ENCODE results near the gene PDE7B. TPM values are rescaled to one million over a fixed set of nuclear protein-coding genes. Genes with fewer than 3 reads are reported as not detected.

PDE7B gene
- total RNA-seq, 2 experiments from 2014 or later: not detected

DNA sequence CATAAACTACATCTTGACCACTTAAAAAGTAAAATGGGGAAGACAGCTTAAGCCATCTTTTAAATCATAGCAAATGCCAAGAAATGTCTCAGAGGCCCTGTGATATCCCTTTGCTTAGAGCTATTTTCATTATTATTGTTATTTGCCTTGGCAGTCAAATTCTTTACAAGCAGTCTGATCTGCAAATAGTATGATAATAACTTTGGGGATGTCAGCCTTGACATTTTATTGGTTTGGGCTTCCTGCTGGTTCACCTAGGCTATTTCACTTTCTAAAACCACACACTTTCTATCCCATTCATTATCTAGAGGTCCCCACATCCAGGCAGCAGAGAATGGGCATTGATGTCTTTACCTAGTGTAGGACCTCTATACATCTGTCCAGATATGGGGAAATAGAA is 125.1 kb downstream of the PDE7B start:
- no TSS peak for BruUV-seq (replicated peaks)
- CTCF ChIA-PET (ENCODE audit: unreplicated experiment): no interaction called here
- Histone ChIP-seq H3K9me2 (ENCODE audit: insufficient read depth, low read length) (no peaks in the 10 kb centered on the region), H2AFZ (ENCODE audit: low read length) (no peak overlapping the region), H3K36me3 (ENCODE audit: insufficient read depth, low read length) (no peaks in the 10 kb centered on the region), H3K27ac (ENCODE audit: low read depth, low read length, poor library complexity, severe bottlenecking) (no peak overlapping the region), H4K20me1 (ENCODE audit: insufficient read depth, low read length) (no peaks in the 10 kb centered on the region), H3K4me3 (ENCODE audit: low read depth, low read length, poor library complexity, severe bottlenecking) (no peak overlapping the region), H3K9me3 (ENCODE audit: low read length) (no peaks in the 10 kb centered on the region), H3K79me2 (ENCODE audit: insufficient read depth, low read depth, low read length) (no peaks in the 10 kb centered on the region), H3K4me2 (ENCODE audit: low read length) (no peak overlapping the region), H3K4me1 (ENCODE audit: insufficient read depth, low read length, poor library complexity, severe bottlenecking) (no peaks in the 10 kb centered on the region)
- TF ChIP-seq EZH2phosphoT487 (IDR thresholded peaks at IDR 0.05; ENCODE audit: borderline replicate concordance, low read depth, low read length): no peak
- TF ChIP-seq, protein P1, sequence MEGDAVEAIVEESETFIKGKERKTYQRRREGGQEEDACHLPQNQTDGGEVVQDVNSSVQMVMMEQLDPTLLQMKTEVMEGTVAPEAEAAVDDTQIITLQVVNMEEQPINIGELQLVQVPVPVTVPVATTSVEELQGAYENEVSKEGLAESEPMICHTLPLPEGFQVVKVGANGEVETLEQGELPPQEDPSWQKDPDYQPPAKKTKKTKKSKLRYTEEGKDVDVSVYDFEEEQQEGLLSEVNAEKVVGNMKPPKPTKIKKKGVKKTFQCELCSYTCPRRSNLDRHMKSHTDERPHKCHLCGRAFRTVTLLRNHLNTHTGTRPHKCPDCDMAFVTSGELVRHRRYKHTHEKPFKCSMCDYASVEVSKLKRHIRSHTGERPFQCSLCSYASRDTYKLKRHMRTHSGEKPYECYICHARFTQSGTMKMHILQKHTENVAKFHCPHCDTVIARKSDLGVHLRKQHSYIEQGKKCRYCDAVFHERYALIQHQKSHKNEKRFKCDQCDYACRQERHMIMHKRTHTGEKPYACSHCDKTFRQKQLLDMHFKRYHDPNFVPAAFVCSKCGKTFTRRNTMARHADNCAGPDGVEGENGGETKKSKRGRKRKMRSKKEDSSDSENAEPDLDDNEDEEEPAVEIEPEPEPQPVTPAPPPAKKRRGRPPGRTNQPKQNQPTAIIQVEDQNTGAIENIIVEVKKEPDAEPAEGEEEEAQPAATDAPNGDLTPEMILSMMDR (conservative IDR thresholded peaks at IDR 0.05; ENCODE audit: low read length): no peak
- intact Hi-C loops (cut with micrococcal nuclease; ENCODE audit: unreplicated experiment): no loop called here
- DNase-seq (ENCODE audit: low spot score): no peak
- POLR2A ChIA-PET: interaction anchor here (0.6 to 1.6 kb wide), 3 partner anchors 12 to 136 kb away, joined by 3 read pairs; no protein-coding TSS in a partner anchor

DNA sequence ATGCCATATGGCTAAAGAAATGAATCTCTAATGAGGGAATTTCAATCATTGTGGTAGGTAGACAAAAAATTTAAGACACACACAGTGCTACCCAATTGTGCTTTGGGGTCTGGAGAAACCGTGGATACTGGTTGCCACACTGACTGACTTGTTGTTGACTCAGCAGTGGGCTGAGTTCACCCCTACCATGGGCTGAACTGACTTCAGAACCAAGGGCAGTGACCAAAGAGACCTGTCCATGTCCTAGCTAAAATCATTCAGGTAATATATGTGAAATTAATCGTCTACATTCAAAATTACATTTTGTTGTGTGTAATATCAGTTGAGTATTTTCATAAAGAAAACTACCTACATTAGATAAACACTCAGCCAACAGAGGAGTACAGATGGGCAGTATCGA is 131.6 kb downstream of the PDE7B start:
- H3K79me2 ChIP-seq (ENCODE audit: insufficient read depth, low read depth, low read length): no peaks in the 10 kb centered on the region
- TF ChIP-seq, protein P1 (conservative IDR thresholded peaks at IDR 0.05; ENCODE audit: low read length): no peak
- no peak for TF ChIP-seq EZH2phosphoT487 (IDR thresholded peaks at IDR 0.05; ENCODE audit: borderline replicate concordance, low read depth, low read length)
- no peak overlapping the region for H3K4me2 ChIP-seq (ENCODE audit: low read length)
- H3K4me3 ChIP-seq (ENCODE audit: low read depth, low read length, poor library complexity, severe bottlenecking): no peak overlapping the region
- no peaks in the 10 kb centered on the region for H3K4me1 ChIP-seq (ENCODE audit: insufficient read depth, low read length, poor library complexity, severe bottlenecking)
- no peaks in the 10 kb centered on the region for H3K9me3 ChIP-seq (ENCODE audit: low read length)
- no peak overlapping the region for H3K27ac ChIP-seq (ENCODE audit: low read depth, low read length, poor library complexity, severe bottlenecking)
- no peaks in the 10 kb centered on the region for H4K20me1 ChIP-seq (ENCODE audit: insufficient read depth, low read length)
- no peak for DNase-seq (ENCODE audit: low spot score)
- H3K9me2 ChIP-seq (ENCODE audit: insufficient read depth, low read length): no peaks in the 10 kb centered on the region
- ChIA-PET POLR2A (no interaction called here), CTCF (ENCODE audit: unreplicated experiment) (no interaction called here)
- H3K36me3 ChIP-seq (ENCODE audit: insufficient read depth, low read length): no peaks in the 10 kb centered on the region
- intact Hi-C loops (cut with micrococcal nuclease; ENCODE audit: unreplicated experiment): no loop called here
- BruUV-seq (replicated peaks): no TSS peak
- H2AFZ ChIP-seq (ENCODE audit: low read length): no peak overlapping the region

DNA sequence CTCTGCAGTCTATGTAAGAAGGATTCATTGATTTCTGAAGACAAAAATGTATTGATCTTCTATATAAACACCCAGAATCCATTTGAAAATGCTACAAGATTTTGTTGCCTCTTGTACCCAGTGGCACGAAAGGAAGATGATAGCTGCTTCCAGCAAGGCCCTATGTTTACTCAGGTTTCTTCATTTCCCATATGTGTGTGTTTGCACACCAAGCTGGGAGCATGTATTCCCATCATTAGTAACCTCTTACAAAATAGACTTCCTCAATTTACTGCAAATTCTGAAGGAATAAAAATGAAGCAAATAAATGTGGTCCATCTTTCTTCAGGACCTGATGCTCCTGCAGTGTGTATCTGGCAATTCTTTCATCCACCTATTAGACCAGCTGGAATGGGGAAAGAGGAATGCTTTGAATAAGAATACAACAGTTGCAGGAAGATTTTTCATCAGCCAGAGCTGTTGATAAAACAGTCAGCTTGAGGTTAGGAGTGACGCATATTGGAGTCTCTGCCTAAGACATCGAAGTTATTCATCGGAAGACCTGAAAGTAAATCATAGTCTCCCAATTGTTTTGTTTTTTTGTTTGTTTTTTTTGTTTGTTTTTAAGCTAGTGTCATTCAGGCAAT is 132.3 kb downstream of the PDE7B start:
- no peaks in the 10 kb centered on the region for H3K9me2 ChIP-seq (ENCODE audit: insufficient read depth, low read length)
- H3K36me3 ChIP-seq (ENCODE audit: insufficient read depth, low read length): no peaks in the 10 kb centered on the region
- ChIA-PET CTCF (ENCODE audit: unreplicated experiment) (no interaction called here), POLR2A (interaction anchor here (0.6 kb wide), 1 partner anchor 15 kb away, joined by 3 read pairs; no protein-coding TSS in a partner anchor)
- intact Hi-C loops (cut with micrococcal nuclease; ENCODE audit: unreplicated experiment): no loop called here
- no peak overlapping the region for H2AFZ ChIP-seq (ENCODE audit: low read length)
- no peaks in the 10 kb centered on the region for H3K9me3 ChIP-seq (ENCODE audit: low read length)
- H3K4me3 ChIP-seq (ENCODE audit: low read depth, low read length, poor library complexity, severe bottlenecking): no peak overlapping the region
- no peaks in the 10 kb centered on the region for H3K79me2 ChIP-seq (ENCODE audit: insufficient read depth, low read depth, low read length)
- H3K4me1 ChIP-seq (ENCODE audit: insufficient read depth, low read length, poor library complexity, severe bottlenecking): no peaks in the 10 kb centered on the region
- H3K4me2 ChIP-seq (ENCODE audit: low read length): no peak overlapping the region
- H4K20me1 ChIP-seq (ENCODE audit: insufficient read depth, low read length): no peaks in the 10 kb centered on the region
- TF ChIP-seq, protein P1 (conservative IDR thresholded peaks at IDR 0.05; ENCODE audit: low read length): no peak
- TF ChIP-seq EZH2phosphoT487 (IDR thresholded peaks at IDR 0.05; ENCODE audit: borderline replicate concordance, low read depth, low read length): no peak
- BruUV-seq (replicated peaks): no TSS peak
- no peak overlapping the region for H3K27ac ChIP-seq (ENCODE audit: low read depth, low read length, poor library complexity, severe bottlenecking)
- DNase-seq (ENCODE audit: low spot score): no peak

All from OCI-LY7 (cell line).